ENCODE data around the gene SFTA2. TPM values are rescaled to one million over a fixed set of nuclear protein-coding genes. Genes with fewer than 3 reads are reported as not detected.

Gene SFTA2
- not detected in 2 replicates for total RNA-seq

GRCh38 chr6:30931969-30932645 lies at the start of gene SFTA2:
Gene SFTA2 (minus strand): TSS chr6:30932170. CDS start chr6:30932096, 74 bp downstream.

DNA sequence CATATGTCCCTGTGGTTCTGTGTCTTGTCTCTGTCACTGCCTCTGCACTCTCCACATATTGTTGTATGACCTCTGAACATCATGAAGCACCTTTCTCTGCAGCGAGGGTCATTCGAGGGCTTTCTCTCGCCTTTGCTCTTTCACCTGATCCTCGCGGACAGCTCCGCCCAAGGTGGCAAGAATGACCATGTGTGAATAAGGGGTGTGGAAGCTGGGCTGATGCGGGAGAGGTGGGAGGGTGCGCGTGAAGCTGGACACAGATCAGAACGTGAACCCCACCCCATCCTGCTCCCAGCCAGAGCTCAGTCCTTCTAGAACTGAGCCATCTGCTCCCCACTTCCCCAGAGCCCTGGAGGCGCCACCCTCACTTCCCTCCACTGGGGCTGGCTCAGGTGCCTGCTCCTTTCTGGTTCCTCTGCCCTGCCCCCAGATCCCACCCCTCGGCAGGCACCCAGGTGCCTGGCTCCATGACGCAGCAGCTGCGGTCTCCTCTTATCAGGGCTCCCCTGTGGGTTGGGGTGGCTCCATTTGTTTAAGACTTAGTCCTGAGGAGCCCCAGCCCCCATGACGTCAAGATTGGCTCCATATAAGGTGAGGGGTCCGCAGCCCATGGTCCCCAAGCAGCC lies 8.5 kb upstream of the SFTA2 start, which contains the start of gene MUCL3:
TSS of gene MUCL3 (plus strand) at position 613 of the 626 bp plus-strand sequence. CDS start 27 bp downstream, outside the sequence.

GRCh38 chr6:30914076-30914853 lies 17.7 kb downstream of the SFTA2 start, which contains the start of gene VARS2:
Gene VARS2 (plus strand): TSS chr6:30914238. CDS start chr6:30914837, 599 bp downstream.

GRCh38 chr6:30907758-30908591 lies 24.0 kb downstream of the SFTA2 start, which contains the start of gene GTF2H4:
Gene GTF2H4 (plus strand): TSS chr6:30908207.

GRCh38 chr6:30883685-30884520 lies 48.1 kb downstream of the SFTA2 start, which contains the start of gene DDR1:
Gene DDR1 (plus strand): TSS chr6:30884519. CDS start chr6:30888730, 4,211 bp downstream.

Small RNA genes within 50 kb of the gene (small RNA-seq; reads per million reads assigned to genes)
- not detected for gene RF00019

Other genes with a start within 250 kb of the SFTA2 start
- gene PPP1R18, start 245.5 kb downstream of the SFTA2 start, total RNA-seq = 76.3 and 96.5 TPM in 2 replicates
- gene NRM, start 241.2 kb downstream of the SFTA2 start, total RNA-seq = 5.9 and 13.1 TPM in 2 replicates
- gene MDC1, start 214.9 kb downstream of the SFTA2 start, total RNA-seq = 12.0 and 18.2 TPM in 2 replicates
- 774 and 1,036 TPM in 2 replicates for gene TUBB, start 211.8 kb downstream of the SFTA2 start, total RNA-seq
- 63.7 and 71.4 TPM in 2 replicates for gene FLOT1, start 189.5 kb downstream of the SFTA2 start, total RNA-seq
- 113 and 169 TPM in 2 replicates for gene IER3, start 187.6 kb downstream of the SFTA2 start, total RNA-seq
- 4.9 and 5.7 TPM in 2 replicates for gene DDR1, start 47.7 kb downstream of the SFTA2 start, total RNA-seq
- 12.8 and 21.8 TPM in 2 replicates for gene GTF2H4, start 24.0 kb downstream of the SFTA2 start, total RNA-seq
- 16.0 and 20.2 TPM in 2 replicates for gene VARS2, start 17.9 kb downstream of the SFTA2 start, total RNA-seq
- not detected in 2 replicates for gene MUCL3, start 8.8 kb upstream of the SFTA2 start, total RNA-seq
- gene MUC21, start 51.5 kb upstream of the SFTA2 start, total RNA-seq = not detected in 2 replicates
- gene MUC22, start 78.3 kb upstream of the SFTA2 start, total RNA-seq = not detected in 2 replicates
- not detected in 2 replicates for gene C6orf15, start 180.4 kb upstream of the SFTA2 start, total RNA-seq
- 2.0 and 4.2 TPM in 2 replicates for gene PSORS1C1, start 182.6 kb upstream of the SFTA2 start, total RNA-seq
- gene CDSN, start 188.3 kb upstream of the SFTA2 start, total RNA-seq = not detected in 2 replicates
- not detected in 2 replicates for gene PSORS1C2, start 206.9 kb upstream of the SFTA2 start, total RNA-seq
- gene CCHCR1, start 225.6 kb upstream of the SFTA2 start, total RNA-seq = 14.6 and 14.9 TPM in 2 replicates
- 24.2 and 30.3 TPM in 2 replicates for gene TCF19, start 226.4 kb upstream of the SFTA2 start, total RNA-seq
- gene POU5F1, start 238.5 kb upstream of the SFTA2 start, total RNA-seq = 0.27 TPM in 1 of 2 replicates, not detected in the other